ENCODE measurements around the gene SYTL2. TPM values are rescaled to one million over a fixed set of nuclear protein-coding genes. Genes with fewer than 3 reads are reported as not detected.

SYTL2 gene, protein sequence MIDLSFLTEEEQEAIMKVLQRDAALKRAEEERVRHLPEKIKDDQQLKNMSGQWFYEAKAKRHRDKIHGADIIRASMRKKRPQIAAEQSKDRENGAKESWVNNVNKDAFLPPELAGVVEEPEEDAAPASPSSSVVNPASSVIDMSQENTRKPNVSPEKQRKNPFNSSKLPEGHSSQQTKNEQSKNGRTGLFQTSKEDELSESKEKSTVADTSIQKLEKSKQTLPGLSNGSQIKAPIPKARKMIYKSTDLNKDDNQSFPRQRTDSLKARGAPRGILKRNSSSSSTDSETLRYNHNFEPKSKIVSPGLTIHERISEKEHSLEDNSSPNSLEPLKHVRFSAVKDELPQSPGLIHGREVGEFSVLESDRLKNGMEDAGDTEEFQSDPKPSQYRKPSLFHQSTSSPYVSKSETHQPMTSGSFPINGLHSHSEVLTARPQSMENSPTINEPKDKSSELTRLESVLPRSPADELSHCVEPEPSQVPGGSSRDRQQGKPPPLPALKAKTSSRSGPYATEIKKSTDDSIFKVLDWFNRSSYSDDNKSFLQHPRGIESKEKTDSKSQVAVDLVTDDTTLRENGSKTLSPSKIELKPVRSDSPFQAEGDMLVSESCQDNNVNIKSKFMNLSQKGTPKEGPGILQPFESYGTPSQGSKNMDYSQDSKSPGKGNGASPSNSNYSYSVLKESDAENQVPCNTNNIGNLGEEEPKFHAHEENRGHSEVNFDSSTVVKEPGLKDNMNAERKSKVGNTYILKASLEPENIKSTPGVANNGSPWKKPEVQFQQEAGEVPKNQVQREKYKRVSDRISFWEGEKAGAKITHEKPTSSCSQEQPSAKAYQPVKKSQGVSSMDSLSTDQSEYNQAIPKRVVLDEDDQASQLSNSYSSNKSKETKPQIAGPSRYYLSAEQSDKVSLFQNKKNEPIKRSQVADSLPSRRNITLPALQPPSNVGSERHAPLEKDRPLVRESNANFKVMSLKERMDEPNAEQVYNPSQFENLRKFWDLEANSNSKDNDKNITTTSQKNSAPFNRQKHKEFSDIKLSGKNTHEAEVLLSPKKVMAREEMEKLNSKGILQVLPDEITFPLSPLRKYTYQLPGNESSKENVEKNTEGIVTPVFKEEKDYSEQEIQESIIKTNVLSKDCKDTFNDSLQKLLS (N-terminal part only)
- 1.1 and 1.6 TPM in 2 replicates for total RNA-seq

DNA sequence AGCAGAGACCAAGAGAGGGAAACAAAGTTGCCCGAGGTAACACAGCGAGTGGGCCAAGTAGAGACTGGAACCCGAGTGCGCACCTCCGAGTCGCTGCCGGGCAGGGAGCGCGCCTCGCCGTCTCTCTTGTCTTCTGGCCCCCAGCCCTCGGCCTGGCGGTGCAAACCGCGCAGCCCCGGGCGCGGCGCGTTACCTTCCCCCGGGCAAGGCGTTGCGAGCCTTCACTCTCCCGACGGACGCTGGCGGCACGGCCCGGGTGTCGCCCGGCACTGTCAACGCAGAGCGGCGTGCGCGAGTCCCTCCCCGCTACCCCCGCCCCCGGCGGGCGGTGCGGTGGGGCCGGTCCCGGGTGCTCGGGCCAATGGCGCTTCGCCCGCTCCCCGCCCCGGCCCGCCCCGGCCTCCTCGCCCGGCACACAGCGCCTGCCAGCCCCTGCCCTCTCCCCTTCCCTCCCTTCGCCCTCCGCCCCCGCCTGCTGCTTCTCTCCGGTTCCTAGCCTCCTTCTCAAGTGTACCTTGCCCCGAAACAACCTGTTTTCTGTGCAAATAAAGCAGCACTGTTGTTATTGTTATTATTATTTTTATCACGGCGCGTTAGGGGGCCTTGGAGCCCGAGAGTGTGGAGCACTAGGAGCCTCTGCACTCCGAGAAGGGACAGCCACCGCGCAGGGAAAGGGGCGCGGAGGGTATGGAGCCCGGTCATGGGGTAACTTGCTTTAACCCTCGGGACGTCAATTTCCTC lies at the start of gene SYTL2:
TSS of gene SYTL2 (minus strand) at position 271 of the 741 bp plus-strand sequence. CDS start 53,416 bp downstream, outside the sequence.

DNA sequence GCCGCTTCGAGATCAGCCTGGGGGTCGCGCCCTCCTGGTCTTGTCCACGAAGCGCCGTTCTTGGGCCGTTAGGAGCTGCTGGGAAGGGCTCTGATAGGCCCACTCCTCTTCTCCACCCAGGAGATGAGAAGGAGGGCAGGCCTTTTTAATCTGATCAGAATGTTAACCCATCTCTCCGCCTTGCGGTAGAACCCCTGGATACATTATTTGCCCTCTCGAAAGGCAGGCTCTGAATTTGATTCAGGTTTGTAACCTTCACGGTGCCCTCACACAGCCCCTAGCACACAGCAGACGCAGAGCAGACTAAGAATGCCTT lies 44.4 kb upstream of the SYTL2 start, which contains the start of gene CCDC83:
TSS of gene CCDC83 (plus strand) at position 43 of the 316 bp plus-strand sequence. CDS start 9,741 bp downstream, outside the sequence.

DNA sequence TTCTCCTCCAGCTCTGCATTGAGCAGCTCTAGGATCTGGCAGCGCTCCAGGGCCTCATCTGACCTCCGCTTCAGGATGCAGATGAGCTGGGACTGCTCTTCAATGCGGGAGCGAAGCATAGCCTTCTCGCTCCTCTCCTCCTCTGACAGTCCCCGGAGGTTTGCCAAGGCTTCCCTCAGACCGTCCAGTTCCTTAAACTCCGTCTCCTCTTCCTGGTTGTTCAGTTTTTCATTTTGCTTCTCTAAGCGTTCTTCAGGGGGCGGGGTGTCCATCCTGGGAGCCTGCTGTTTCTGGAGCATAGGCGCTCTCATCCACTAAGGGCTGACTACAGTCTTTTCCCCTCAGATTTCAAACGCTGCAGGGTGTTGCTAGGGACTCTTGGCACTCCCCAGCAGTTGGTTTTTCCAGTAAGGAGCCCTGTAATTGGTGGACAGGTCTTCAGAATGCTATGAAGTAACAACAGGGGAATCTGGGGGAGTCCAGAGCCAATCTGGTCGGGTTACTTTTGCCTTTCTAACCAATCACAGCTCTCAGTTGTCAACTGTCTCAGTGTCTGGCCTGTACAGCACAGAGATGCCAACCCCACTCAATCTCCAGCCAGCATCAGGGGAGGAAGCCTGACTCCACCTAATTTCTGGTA lies 125.0 kb downstream of the SYTL2 start, which contains the start of gene CCDC89:
TSS of gene CCDC89 (minus strand) at position 376 of the 640 bp plus-strand sequence. CDS start at position 311, 65 bp downstream.

DNA sequence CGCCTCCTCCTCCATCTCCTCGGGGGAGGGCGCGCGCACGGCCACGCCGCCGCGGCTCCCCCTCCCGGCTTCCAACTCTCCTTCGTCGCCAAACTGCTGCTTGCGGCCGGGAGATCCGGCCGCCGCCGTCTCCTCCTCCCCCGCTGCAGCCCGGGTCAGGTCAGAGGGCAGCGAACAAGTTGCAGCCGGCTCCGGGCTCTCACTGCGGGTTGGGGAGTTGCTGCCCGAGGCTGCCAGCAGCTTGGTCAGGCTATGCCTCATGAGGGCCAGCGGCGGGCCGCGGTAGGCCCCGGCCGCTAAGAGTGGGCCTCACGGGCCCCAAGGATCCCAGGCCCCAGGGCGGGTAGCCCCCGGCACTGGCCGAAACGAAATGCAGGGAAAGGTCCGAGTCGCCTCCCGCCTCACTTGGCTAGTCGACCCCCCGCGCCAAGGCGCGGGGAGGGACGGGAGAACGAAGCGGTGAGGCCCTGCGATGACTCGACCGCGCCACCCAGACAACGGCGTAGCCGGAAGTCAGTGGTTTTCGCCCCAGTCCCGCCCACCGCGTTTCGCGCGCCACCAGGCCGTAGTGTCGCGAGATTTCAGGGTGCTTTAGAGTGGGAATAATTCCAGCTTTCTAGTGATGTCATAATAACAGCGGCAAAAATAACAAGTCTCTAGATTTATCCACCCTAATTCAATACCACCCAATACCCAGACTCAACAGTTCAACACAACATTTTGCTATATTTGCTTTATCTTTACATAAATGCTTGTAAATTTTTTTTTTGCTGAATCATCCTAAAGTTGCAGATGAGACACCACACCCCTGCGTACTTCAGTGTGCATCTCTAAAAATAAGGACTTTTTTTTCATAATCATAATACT lies 146.1 kb downstream of the SYTL2 start, which contains the start of gene CREBZF:
TSS of gene CREBZF (minus strand) at position 515 of the 867 bp plus-strand sequence. CDS start at position 261, 254 bp downstream.

DNA sequence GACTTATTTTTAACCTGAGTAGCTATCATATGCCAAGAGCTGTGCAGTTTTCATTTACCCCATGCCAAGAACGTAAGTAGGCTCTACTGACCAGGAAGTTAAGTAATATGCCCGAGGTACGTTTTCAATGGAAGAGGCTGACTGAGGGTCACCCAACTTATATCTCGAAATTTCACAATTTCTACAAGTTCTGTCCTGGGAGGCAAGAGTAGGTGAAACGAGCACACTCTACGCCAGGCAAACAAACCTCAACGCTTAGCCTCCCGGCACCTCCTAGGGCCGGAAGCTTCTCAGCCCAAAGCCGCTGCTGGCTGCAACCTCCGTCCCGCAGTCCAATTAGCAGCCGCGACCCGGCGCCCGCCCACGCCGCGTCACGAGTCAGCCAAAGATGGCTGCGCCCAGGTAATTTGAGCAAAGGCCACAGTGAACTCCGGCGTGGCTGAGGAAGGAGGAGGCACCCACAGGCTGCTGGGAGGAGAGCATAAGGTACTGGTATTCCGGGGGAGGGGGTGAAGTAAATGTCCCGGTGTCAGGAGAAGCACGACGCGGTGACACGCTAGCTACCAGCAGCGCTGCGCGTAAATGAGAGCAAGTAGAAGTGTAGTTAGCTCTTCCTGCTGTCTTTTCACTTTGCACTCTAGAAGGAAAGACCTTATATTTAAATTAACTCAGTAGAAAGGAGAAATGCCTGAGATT lies 163.2 kb downstream of the SYTL2 start, which contains the start of gene TMEM126A:
TSS of gene TMEM126A (plus strand) at position 364 of the 696 bp plus-strand sequence. CDS start 2,289 bp downstream, outside the sequence.

Other genes starting within 250 kb of the SYTL2 start
- 0.65 and 0.67 TPM in 2 replicates for gene DLG2, start 183.8 kb downstream of the SYTL2 start, total RNA-seq
- gene TMEM126B, start 182.5 kb downstream of the SYTL2 start, total RNA-seq: 39.2 and 54.5 TPM in 2 replicates
- 28.7 and 49.1 TPM in 2 replicates for gene TMEM126A, start 163.2 kb downstream of the SYTL2 start, total RNA-seq
- 34.0 and 36.5 TPM in 2 replicates for gene CREBZF, start 146.0 kb downstream of the SYTL2 start, total RNA-seq
- not detected in 2 replicates for gene CCDC89, start 124.9 kb downstream of the SYTL2 start, total RNA-seq
- gene CCDC83, start 44.2 kb upstream of the SYTL2 start, total RNA-seq: not detected in 2 replicates